Right cardiac atrium (tissue), 5 donors: Measurements from ENCODE around the gene PITPNM3. TPM values are rescaled to one million over a fixed set of nuclear protein-coding genes. Genes with fewer than 3 reads are reported as not detected.

ENCODE experiments used
- ATAC-seq, 2 donors: fragments of 200-7000 bp; cut with Tn5 transposase; one replicate each; pipeline versions ENCODE4 v1.8.0 to v1.9.1; 2020; ENCODE audit warnings: moderate library complexity in 2 of 2, mild to moderate bottlenecking in 1 of 2
- DNase-seq, 3 donors: peaks; one replicate each; pipeline ENCODE4 v3.0.0-alpha.2; 2020
- H3K27ac ChIP-seq: one replicate; pipeline ENCODE4 v1.5.1; 2013; ENCODE audit warnings: mild to moderate bottlenecking, low read length, control low read depth, moderate library complexity
- H3K27me3 ChIP-seq: one replicate; pipeline ENCODE4 v1.6.1; 2013; ENCODE audit not compliant: control insufficient read depth, insufficient read depth
- H3K4me1 ChIP-seq: one replicate; pipeline ENCODE4 v1.6.1; 2013; ENCODE audit warnings: low read length; ENCODE audit not compliant: control insufficient read depth, insufficient read depth
- H3K4me3 ChIP-seq: one replicate; pipeline ENCODE4 v1.5.1; 2013; ENCODE audit warnings: low read length, control low read depth
- H3K9me3 ChIP-seq: one replicate; pipeline ENCODE4 v1.6.1; 2013; ENCODE audit warnings: low read length; ENCODE audit not compliant: control insufficient read depth
- WGBS: extraction: QIAGEN DNeasy Blood & Tissue Kit; methylation state at CpG from one replicate; pipeline ENCODE4 v1.1.7; 2013; 5-methylcytosine and 5-hydroxymethylcytosine counted together
- intact Hi-C, 4 donors: fragments of 100-400 bp; cut with DNase I; formaldehyde crosslinking; loops; one replicate each; pipeline versions ENCODE4 v1.11.0 to v1.14.0; 2022 to 2023
- polyA plus RNA-seq: library from polyadenylated mRNA; stranded (reverse); fragments of 200-250 nt; gene quantifications from one replicate; pipeline ENCODE4 v1.2.3, GENCODE V29; 2013
- total RNA-seq, 4 donors: library from RNA; stranded (reverse); fragmentation: NEBNext Ultra II Directional; extraction: Animal tissue kit (Norgen Biotek cat#: 25700); gene quantifications; one replicate each; pipeline ENCODE4 v1.2.1, GENCODE V29; 2021
- donor health status: healthy with polysubstance abuse.
- donor health status: DM: no; HTN: yes; CAD: no.
- donor health status: DM: no; HTN: no; CAD: no.
- donor health status: DM: no; HTN: yes; CAD: no; lungs with severe emphysema.
- donor health status: DM: yes; HTN: yes; CAD: no.

The PITPNM3 gene
- total and polyA plus RNA-seq, 5 donors, result 0.95 to 3.4 (median 2.4) TPM

GRCh38 chr17:6468051-6468790 lies 88.1 kb downstream of the PITPNM3 start:
- no peaks in the 10 kb centered on the region for H3K4me1 ChIP-seq
- H3K4me3 ChIP-seq, result no peak overlapping the region
- WGBS, result 83% methylated on average over 23 of the region's 23 CpGs
- no peak overlapping the region for H3K27ac ChIP-seq
- ATAC-seq (no peak), DNase-seq (peak in 2 of 3 donors; percentile 24 to 41)
- H3K27me3 ChIP-seq, result no peaks in the 10 kb centered on the region
- H3K9me3 ChIP-seq, result no peaks in the 10 kb centered on the region
- intact Hi-C loops, result no loop called here

GRCh38 chr17:6467567-6467966 lies 88.8 kb downstream of the PITPNM3 start:
- intact Hi-C loops, result no loop called here
- DNase-seq (no peak), ATAC-seq (no peak)
- Histone ChIP-seq H3K27ac (no peak overlapping the region), H3K4me1 (no peaks in the 10 kb centered on the region), H3K27me3 (no peaks in the 10 kb centered on the region), H3K9me3 (no peaks in the 10 kb centered on the region), H3K4me3 (no peak overlapping the region)
- 79% methylated on average over 1 of the region's 1 CpG for WGBS

GRCh38 chr17:6465206-6466003 lies 91.0 kb downstream of the PITPNM3 start:
- 68% methylated on average over 19 of the region's 19 CpGs for WGBS
- H3K27ac ChIP-seq, result no peak overlapping the region
- DNase-seq (peak in 2 of 3 donors; percentile 5 to 12), ATAC-seq (no peak)
- H3K27me3 ChIP-seq, result no peaks in the 10 kb centered on the region
- intact Hi-C loops, result no loop called here
- no peaks in the 10 kb centered on the region for H3K4me1 ChIP-seq
- no peak overlapping the region for H3K4me3 ChIP-seq
- no peaks in the 10 kb centered on the region for H3K9me3 ChIP-seq

GRCh38 chr17:6464446-6465041 lies 91.8 kb downstream of the PITPNM3 start:
- Histone ChIP-seq H3K27me3 (no peaks in the 10 kb centered on the region), H3K4me1 (no peaks in the 10 kb centered on the region), H3K9me3 (no peaks in the 10 kb centered on the region), H3K27ac (no peak overlapping the region), H3K4me3 (no peak overlapping the region)
- no peak for DNase-seq
- 89% methylated on average over 14 of the region's 14 CpGs for WGBS
- ATAC-seq, result no peak
- intact Hi-C loops, result no loop called here

- Histone ChIP-seq H3K27me3 (no peaks in the 10 kb centered on the region), H3K4me3 (no peak overlapping the region), H3K9me3 (no peaks in the 10 kb centered on the region), H3K4me1 (no peaks in the 10 kb centered on the region), H3K27ac (no peak overlapping the region)
- WGBS, result 90% methylated on average over 24 of the region's 24 CpGs
- intact Hi-C loops, result no loop called here
- DNase-seq (peak in 2 of 3 donors; percentile 7 to 35), ATAC-seq (no peak)
Measured at GRCh38 chr17:6463616-6464445, 92.5 kb downstream of the PITPNM3 start.

- intact Hi-C loops, result no loop called here
- H3K27ac ChIP-seq, result no peak overlapping the region
- H3K27me3 ChIP-seq, result no peaks in the 10 kb centered on the region
- no peaks in the 10 kb centered on the region for H3K4me1 ChIP-seq
- DNase-seq (no peak), ATAC-seq (no peak)
- H3K9me3 ChIP-seq, result no peaks in the 10 kb centered on the region
- H3K4me3 ChIP-seq, result no peak overlapping the region
- WGBS, result 84% methylated on average over 2 of the region's 2 CpGs
Measured at GRCh38 chr17:6462692-6463091, 93.7 kb downstream of the PITPNM3 start.

- intact Hi-C loops, result no loop called here
- Histone ChIP-seq H3K9me3 (no peaks in the 10 kb centered on the region), H3K27ac (no peak overlapping the region), H3K4me3 (no peak overlapping the region), H3K27me3 (no peaks in the 10 kb centered on the region), H3K4me1 (no peaks in the 10 kb centered on the region)
- WGBS, result 80% methylated on average over 10 of the region's 10 CpGs
- DNase-seq (no peak), ATAC-seq (no peak)
Measured at GRCh38 chr17:6461792-6462524, 94.4 kb downstream of the PITPNM3 start.

- ATAC-seq (no peak), DNase-seq (no peak)
- WGBS, result 90% methylated on average over 14 of the region's 14 CpGs
- no peaks in the 10 kb centered on the region for H3K9me3 ChIP-seq
- no peaks in the 10 kb centered on the region for H3K4me1 ChIP-seq
- H3K27ac ChIP-seq, result no peak overlapping the region
- H3K4me3 ChIP-seq, result no peak overlapping the region
- intact Hi-C loops, result no loop called here
- no peaks in the 10 kb centered on the region for H3K27me3 ChIP-seq
Measured at GRCh38 chr17:6461246-6461645, 95.1 kb downstream of the PITPNM3 start.

- Histone ChIP-seq H3K27ac (no peak overlapping the region), H3K9me3 (no peaks in the 10 kb centered on the region), H3K4me1 (no peaks in the 10 kb centered on the region), H3K4me3 (no peak overlapping the region), H3K27me3 (no peaks in the 10 kb centered on the region)
- no peak for DNase-seq
- 75% methylated on average over 9 of the region's 9 CpGs for WGBS
- intact Hi-C loops, result no loop called here
- no peak for ATAC-seq
Measured at GRCh38 chr17:6460531-6461161, 95.7 kb downstream of the PITPNM3 start.

- ATAC-seq, result no peak
- intact Hi-C loops, result no loop called here
Measured at GRCh38 chr17:6458460-6458950, 97.8 kb downstream of the PITPNM3 start.

More at GRCh38 chr17:6458460-6458950, 97.8 kb downstream of the PITPNM3 start:
- Histone ChIP-seq H3K9me3 (no peaks in the 10 kb centered on the region), H3K4me1 (no peaks in the 10 kb centered on the region), H3K27me3 (no peaks in the 10 kb centered on the region), H3K4me3 (no peak overlapping the region), H3K27ac (no peak overlapping the region)
- 75% methylated on average over 14 of the region's 14 CpGs for WGBS
- no peak for DNase-seq
